ENCODE measurements around the gene GDF7. TPM values are rescaled to one million over a fixed set of nuclear protein-coding genes. Genes with fewer than 3 reads are reported as not detected.

Gene GDF7
- total and polyA plus RNA-seq, 3 donors from 2014 or later, result 0.62 to 1.1 (median 0.69) TPM

GRCh38 chr2:20678780-20679179 lies 11.8 kb downstream of the GDF7 start:
- TF ChIP-seq CTCF (IDR thresholded peaks at IDR 0.05), result no peak
- no peak for TF ChIP-seq POLR2A (IDR thresholded peaks at IDR 0.05)
- no peak for DNase-seq
- Histone ChIP-seq H3K27me3 (no peaks in the 10 kb centered on the region), H3K27ac (no peak overlapping the region), H3K36me3 (ENCODE audit: low read depth, missing control alignments) (no peaks in the 10 kb centered on the region), H3K9me3 (no peaks in the 10 kb centered on the region), H3K4me3 (no peak overlapping the region), H3K4me1 (peaks cover 4% of the 10 kb centered on the region)
- intact Hi-C loops (cut with DNase I; ENCODE audit: low total_unique reads), result no loop called here
- WGBS, 2 donors, result 86 to 89% methylated on average over 2 of the region's 2 CpGs

GRCh38 chr2:20680744-20681375 lies 13.9 kb downstream of the GDF7 start:
- Histone ChIP-seq H3K4me1 (no peaks in the 10 kb centered on the region), H3K27me3 (no peaks in the 10 kb centered on the region), H3K9me3 (no peaks in the 10 kb centered on the region), H3K4me3 (no peak overlapping the region), H3K27ac (no peak overlapping the region), H3K36me3 (ENCODE audit: low read depth, missing control alignments) (no peaks in the 10 kb centered on the region)
- 83 to 95% methylated on average over 8 to 10 of the region's 10 CpGs for WGBS, 2 donors
- TF ChIP-seq POLR2A (IDR thresholded peaks at IDR 0.05) (no peak), CTCF (IDR thresholded peaks at IDR 0.05) (no peak)
- intact Hi-C loops (cut with DNase I; ENCODE audit: low total_unique reads), result no loop called here
- DNase-seq, result no peak

DNA sequence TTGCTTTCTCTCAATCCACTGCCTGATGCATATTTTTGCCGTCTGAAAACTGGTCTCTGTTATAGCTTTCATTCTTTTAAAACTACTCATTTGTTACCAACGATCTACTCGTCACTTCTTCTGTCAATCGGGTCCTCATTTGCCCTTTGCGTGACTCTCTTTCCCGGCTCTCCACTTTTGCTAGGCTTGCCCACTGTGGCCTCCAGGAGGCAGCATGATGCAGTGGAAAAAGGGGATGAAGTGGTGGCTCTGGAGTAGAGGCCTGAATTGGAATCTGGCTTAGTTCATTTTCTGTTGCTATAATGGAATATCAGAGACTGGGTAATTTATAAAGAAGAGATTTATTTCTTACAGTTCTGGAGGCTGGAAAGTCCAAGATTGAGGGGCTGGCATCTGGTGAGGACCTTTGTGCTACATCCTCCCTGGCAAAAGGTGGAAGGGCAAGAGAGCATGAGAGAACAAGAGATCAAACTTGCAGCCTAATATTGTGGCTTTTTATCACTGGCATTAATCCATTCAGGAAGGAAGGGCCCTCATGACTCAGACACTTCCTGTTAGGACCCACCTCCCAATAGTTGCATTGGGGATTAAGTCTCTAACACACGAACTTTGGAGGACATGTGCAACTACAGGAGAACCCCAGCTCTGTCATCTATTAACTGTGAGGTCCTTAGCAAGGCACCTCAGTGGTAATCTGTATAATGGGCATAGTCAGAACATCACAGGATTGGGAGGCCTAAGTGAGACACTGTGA lies 15.4 kb downstream of the GDF7 start:
- DNase-seq, result no peak
- Histone ChIP-seq H3K9me3 (no peaks in the 10 kb centered on the region), H3K27ac (no peak overlapping the region), H3K4me3 (no peak overlapping the region), H3K27me3 (no peaks in the 10 kb centered on the region), H3K36me3 (ENCODE audit: low read depth, missing control alignments) (no peaks in the 10 kb centered on the region), H3K4me1 (no peaks in the 10 kb centered on the region)
- intact Hi-C loops (cut with DNase I; ENCODE audit: low total_unique reads), result no loop called here
- WGBS, 2 donors, result 80 to 82% methylated on average over 7 of the region's 7 CpGs
- peak in 2 of 3 experiments; percentile 21 to 27 for TF ChIP-seq CTCF (IDR thresholded peaks at IDR 0.05)
- TF ChIP-seq POLR2A (IDR thresholded peaks at IDR 0.05), result no peak

- intact Hi-C loops (cut with DNase I; ENCODE audit: low total_unique reads), result no loop called here
- Histone ChIP-seq H3K4me3 (no peak overlapping the region), H3K4me1 (no peaks in the 10 kb centered on the region), H3K9me3 (no peaks in the 10 kb centered on the region), H3K27me3 (no peaks in the 10 kb centered on the region), H3K36me3 (ENCODE audit: low read depth, missing control alignments) (no peaks in the 10 kb centered on the region), H3K27ac (no peak overlapping the region)
- 88 to 94% methylated on average over 6 of the region's 6 CpGs for WGBS, 2 donors
- DNase-seq, result no peak
- no peak for TF ChIP-seq POLR2A (IDR thresholded peaks at IDR 0.05)
- TF ChIP-seq CTCF (IDR thresholded peaks at IDR 0.05), result no peak
Observed at GRCh38 chr2:20684581-20685063, 17.7 kb downstream of the GDF7 start.
